GM18517 (cell line): ENCODE measurements around the gene STAG3.
"Not testable (repeated sequence)": the region's sequence is repeated elsewhere in the genome, so short reads cannot be mapped to it uniquely, and the experiment has no call there.

Experiments used
- ATAC-seq: cut with Tn5 transposase; IDR thresholded peaks from one replicate; pipeline ENCODE4 v1.9.1; 2021; ENCODE audit warnings: mild to moderate bottlenecking, moderate library complexity; ENCODE audit not compliant: unreplicated experiment

STAG3 gene, protein sequence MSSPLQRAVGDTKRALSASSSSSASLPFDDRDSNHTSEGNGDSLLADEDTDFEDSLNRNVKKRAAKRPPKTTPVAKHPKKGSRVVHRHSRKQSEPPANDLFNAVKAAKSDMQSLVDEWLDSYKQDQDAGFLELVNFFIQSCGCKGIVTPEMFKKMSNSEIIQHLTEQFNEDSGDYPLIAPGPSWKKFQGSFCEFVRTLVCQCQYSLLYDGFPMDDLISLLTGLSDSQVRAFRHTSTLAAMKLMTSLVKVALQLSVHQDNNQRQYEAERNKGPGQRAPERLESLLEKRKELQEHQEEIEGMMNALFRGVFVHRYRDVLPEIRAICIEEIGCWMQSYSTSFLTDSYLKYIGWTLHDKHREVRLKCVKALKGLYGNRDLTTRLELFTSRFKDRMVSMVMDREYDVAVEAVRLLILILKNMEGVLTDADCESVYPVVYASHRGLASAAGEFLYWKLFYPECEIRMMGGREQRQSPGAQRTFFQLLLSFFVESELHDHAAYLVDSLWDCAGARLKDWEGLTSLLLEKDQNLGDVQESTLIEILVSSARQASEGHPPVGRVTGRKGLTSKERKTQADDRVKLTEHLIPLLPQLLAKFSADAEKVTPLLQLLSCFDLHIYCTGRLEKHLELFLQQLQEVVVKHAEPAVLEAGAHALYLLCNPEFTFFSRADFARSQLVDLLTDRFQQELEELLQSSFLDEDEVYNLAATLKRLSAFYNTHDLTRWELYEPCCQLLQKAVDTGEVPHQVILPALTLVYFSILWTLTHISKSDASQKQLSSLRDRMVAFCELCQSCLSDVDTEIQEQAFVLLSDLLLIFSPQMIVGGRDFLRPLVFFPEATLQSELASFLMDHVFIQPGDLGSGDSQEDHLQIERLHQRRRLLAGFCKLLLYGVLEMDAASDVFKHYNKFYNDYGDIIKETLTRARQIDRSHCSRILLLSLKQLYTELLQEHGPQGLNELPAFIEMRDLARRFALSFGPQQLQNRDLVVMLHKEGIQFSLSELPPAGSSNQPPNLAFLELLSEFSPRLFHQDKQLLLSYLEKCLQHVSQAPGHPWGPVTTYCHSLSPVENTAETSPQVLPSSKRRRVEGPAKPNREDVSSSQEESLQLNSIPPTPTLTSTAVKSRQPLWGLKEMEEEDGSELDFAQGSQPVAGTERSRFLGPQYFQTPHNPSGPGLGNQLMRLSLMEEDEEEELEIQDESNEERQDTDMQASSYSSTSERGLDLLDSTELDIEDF

DNA sequence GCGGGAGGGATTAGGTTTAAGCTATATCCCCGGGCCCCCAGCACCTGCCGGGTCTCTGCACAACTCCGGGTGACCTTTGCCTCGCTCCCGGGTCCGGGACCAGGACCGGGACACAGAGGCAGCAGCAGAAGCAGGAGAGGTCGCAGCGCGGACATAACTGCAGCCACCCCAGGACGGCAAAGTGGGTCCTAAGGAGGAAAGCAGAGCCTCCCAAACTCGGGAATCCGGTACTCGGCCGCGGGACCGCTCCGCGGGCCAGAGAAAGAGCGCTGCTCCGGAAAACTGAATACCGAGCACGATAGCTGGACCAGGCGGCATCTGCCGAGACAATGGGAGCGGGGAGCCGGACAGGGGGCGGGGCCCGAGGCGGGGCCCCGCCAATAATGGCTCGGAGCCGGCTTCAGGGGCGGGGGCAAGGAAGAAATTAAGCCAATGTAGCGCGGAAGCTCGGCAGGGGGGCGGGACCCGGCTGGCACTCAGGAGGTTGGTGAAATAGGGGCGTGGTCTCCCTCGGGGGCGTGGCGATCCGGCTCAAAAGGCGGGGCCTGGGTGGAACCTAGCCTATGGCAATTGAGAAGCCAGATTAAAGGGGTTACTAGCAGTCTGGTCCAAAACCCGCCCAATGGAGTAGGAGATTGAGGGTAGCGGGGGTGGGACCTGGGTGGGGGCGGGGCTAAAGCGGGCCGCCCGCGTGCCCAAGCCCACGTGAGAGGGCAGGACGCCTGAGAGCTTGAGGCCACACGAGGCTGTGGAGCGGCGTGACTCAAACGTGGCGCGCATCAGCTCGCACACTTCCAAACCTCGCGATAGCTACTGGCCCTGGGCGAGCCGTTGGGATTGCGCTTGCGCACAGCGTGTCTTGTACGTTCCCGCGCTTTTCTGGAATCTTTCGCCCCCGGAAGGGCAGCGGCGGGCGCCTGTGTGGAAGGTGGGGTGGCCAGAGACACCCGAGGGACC lies at the start of gene STAG3, which contains the start of gene GPC2:
Gene STAG3 (plus strand): TSS at position 874 of the 957 bp plus-strand sequence. CDS start 2,639 bp downstream, outside the sequence.
Gene GPC2 (minus strand): TSS at position 337 of the 957 bp plus-strand sequence. CDS start 182 bp downstream, at position 155.
- peak; percentile 84 for ATAC-seq

DNA sequence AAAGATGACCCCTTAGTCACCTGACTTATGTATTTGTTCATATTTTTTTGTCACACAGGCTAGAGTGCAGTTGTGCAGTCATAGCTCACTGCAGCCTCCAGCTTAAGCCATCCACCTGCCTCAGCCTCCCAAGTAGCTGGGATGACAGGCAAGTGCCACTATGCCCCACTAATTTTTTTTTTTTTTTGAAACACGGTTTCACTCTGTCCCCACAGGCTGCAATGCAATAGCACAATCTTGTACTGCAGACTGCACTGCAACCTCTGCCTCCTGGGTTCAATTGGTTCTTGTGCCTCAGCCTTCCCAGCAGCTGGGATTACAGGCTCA lies 49.1 kb upstream of the STAG3 start:
- ATAC-seq = no peak

DNA sequence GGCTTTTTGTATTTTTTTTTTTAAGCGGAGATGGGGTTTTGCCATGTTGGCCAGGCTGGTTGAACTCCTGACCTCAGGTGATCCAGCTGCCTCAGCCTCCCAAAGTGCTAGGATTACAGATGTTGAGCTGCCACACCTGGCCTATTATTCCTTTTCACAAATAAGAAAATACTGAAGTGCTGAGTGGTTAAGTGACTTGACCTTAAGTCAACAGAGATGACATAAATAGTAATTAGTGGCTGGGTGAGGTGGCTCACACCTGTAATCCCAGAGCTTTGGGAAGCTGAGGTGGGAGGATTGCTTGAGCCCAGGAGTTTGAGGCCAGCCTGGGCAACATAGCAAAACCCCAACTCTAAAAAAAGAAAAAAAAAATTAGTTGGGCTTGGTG lies 47.5 kb upstream of the STAG3 start:
- not testable (repeated sequence) for ATAC-seq

DNA sequence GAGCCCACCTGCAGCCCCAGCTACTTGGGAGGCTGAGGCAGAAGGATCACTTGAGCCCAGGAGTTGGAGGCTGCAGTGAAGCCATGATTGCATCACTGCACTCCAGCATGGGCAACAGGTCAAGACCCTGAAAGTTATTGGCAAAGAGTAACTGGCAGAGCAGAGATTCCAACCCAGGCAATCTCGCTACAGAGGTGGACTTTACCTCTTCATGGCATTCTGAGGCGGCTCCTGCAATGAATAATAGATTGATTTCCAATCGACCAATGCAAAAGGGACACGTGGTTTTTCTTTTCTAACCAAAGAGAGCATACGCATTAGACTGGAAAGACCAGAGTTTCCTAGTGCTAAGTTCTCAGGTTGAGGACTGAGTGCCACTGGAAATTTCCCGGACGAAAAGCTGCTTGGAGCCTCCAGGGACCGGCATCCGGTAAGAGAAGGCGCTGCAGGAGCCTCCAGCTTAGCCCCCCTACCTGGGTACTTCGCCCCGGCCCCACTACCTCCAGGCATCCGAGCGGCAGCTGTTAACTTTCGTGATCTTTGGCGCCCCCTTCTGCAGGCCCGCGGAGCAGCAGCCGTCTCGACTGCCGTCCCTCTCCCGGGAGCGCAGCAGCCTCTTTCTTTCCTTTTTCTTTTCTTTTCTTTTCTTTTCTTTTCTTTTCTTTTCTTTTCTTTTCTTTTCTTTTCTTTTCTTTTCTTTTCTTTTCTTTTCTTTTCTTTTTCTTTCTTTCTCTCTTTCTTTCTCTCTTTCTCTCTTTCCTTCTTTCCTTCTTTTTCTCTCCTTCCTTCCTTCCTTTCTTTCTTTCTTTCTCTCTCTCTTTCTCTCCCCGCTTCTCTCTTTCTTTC lies 46.9 kb upstream of the STAG3 start:
- no peak for ATAC-seq

DNA sequence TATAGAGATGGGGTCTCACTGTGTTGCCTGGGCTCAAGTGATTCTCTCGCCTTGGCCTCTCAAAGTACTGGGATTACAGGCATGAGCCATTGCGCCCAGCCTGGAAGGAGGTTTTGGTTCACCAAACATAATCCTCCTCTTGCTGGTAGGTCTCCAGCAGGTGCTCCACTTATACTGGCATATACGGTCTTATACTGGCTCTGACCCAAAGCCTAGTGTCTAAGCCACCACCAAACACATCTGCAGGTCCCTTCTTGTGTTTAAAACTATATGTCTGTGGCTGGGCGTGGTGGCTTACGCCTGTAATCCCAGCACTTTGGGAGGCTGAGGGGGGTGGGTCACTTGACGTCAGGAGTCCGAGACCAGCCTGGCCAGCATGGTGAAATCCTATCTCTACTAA lies 45.6 kb upstream of the STAG3 start:
- no peak for ATAC-seq

DNA sequence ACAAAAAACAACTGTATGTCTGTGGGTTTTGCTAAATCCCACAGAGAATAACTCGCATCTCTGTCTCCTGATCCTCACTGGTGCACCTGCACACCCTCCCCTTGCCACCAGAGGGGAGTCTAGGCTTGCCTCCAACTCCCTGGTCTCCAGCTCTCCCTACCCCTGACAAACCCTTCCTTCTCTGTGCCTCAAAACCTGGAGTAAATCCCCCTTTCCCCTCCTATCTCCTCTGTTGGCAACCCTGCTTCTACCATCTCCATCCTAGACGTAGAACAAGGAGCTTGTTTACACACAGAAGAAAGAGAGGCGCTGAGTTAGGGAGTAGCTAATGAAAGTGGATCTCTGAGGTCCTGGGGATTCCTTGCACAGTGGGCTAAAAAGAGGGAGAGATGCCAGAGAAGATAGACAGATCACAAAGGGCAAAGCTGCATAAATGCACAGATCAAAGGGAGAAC lies 45.0 kb upstream of the STAG3 start:
- ATAC-seq = peak; percentile 50

DNA sequence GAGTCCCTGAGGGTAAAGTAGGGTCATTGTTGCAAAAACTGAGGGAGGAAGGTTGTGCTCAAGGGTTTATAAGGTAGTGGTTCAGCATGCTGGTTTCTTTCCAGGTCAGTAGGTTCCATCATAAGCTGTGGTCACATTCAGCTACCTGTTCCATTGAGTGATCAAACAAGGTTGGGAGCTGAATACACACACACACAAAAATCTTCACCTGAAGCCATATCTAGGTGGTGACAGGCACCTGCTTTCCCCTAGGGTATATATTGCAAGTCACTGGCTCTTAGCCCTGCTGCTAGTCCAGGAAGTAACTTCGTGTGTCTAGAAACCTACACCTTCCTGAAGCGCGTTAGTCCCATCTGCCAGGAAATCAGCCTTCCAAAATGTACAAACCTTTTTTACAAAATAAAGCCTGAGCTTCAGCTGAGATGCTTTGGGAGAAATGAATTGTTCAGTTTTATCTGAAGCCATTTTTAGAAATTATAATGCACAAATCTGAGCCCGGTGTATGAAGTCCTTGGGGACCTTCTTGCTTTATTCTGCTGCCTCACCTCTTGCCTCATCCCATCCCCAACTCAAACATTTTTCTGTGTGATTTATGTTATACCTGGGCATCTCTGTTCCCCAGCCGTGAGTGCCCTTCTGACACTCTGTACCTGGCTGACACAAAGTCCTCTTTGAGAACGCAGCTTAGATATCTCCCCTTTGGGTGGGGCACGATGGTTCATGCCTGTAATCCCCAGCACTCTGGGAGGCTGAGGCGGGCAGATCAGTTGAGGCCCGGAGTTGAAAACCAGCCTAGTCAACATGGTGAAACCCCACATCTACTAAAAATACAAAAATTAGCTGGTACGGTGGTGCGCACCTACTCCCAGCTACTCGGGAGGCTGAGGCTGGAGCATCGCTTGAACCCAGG lies 39.6 kb upstream of the STAG3 start:
- ATAC-seq = no peak

DNA sequence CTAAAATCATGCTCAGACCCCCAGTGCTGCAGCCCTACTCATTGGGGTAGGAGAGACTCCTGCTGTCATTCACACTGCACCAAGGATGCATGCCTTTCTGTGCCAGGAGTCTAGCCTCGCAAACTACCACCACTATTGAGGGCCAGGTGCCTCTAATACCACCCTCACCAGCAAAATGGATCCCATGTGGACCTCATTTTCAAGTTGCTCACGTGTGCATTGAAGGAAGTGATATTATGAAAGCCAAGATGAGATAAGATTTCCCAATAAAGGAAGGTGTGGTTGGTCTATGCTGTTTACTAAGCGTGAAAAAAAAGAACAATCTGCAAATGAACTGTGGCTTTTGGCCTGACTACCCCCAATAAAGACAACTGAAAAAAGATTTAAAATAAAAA lies 36.2 kb upstream of the STAG3 start:
- ATAC-seq = no peak

DNA sequence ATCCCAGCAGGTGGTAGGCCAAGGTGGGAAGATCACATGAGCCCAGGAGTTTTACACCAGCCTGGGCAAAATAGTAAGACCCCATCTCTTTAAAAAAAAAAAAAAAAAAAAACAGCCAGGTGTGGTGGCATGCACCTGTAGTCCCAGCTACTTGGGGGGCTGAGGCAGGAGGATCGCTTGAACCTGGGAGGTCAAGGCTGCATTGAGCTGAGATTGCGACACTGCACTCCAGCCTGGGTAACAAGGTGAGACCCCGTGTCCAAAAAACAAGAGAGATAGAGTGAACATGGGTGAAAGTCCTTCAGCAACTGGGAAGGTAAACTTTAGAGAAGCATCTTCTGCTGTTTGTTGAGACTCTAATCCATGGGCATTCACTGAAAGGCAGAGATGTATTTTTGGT lies 35.3 kb upstream of the STAG3 start:
- no peak for ATAC-seq

DNA sequence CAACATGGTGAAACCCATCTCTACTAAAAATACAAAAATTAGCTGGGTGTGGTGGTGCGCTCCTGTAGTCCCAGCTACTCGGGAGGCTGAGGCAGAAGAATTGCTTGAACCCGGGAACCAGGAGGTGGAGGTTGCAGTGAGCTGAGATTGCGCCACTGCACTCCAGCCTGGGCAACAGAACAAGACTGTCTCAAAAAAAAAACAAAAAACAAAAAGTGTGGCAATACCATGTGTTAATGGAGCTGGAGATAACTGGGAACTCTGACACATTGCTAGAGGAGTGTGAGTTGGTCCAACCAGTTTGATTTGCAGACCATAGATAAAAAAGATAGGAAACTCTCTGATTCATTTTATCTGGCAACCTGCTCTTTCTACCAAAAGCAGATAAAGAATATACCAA lies 31.4 kb upstream of the STAG3 start:
- not testable (repeated sequence) for ATAC-seq

DNA sequence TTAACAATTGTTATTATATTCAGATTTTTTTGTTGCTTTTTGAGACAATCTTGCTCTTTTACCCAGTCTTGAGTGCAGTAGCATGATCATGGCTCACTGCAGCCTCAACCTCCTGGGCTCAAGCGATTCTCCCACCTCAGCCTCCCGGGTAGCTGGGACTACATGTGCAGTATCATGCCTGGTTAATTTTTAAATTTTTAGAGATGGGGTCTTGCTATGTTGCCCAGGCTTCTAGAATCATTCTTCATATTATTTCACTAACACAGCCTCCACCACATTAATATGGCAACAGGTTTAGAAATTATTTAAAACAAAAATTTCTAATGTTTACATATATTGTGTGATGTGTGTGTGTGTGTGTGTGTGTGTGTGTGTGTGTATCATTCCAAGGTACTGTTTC lies 30.4 kb upstream of the STAG3 start:
- ATAC-seq = no peak

DNA sequence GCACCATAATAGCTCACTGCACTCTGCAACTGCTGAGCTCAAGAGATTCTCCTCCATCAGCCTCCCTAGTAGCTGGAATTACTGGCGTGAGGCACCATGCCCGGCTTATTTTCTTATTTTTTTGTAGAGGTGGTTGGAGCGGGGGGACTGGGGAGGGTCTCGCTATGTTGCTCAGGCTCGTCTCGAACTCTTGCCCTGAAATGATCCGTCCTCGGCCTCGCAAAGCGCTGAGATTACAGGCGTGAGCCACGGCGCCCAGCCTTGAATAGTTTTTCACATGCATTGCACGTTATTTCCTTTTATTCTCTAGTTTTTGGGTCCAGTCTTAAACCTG lies 29.5 kb upstream of the STAG3 start:
- ATAC-seq = no peak

DNA sequence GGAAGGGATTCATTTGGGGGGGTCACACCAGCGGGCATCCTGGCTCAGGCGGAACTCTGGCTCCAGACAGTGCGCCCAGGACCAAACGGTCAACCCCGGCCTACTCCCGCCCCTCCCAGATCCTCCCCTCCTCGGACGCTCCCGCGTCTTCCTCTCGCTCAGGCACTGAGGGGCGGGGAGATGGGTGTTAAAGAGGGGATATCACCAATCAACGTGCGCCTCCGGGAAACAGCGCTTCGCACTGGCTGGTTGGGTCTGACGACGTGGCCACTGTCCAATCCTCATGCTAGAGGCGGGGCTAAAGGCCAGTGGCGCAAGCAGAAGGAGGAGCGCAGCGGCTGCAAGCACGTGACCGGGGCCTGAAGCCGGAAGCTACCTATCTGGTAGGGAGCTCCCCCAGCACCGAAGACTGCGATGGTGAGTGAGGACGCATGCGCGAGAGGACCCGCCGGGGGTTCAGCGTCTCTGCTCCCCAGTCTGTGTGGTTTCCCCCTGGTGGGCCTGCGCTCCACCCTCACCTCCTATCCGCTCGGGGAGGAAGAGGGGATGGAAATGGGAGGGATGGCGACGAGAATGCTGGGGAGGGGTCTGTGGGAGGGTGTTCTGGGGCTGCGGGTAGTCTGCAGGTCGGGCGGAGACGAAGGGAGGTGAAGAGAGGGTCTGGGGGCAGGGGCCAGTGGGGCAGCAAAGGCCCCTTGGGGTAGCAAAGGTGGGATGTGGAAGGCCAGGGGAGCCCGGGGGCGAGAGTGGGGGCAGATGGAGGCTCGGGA lies 29.0 kb upstream of the STAG3 start, which contains the start of gene LAMTOR4:
Gene LAMTOR4 (plus strand): TSS at position 360 of the 770 bp plus-strand sequence. CDS start 55 bp downstream, at position 415.
- ATAC-seq = peak; percentile 98

DNA sequence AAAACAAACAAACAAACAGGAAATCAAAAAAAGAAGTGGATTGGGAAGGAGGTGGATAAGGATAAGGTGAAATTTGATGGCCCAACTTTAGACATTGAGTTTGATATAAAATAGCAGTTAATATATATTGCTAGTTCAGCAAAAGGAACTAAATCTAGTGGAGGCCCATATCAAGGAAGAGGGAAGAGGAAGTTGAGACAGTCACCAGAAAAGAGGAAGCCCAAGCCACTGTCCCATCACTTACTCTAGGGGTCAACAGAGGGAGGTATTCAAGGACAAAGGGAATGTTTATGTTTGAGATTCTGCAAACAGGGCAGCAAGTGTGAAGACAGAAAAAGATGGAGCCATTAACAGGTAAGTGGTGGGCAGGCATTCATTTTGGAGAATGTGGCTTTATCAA lies 25.3 kb upstream of the STAG3 start:
- no peak for ATAC-seq

DNA sequence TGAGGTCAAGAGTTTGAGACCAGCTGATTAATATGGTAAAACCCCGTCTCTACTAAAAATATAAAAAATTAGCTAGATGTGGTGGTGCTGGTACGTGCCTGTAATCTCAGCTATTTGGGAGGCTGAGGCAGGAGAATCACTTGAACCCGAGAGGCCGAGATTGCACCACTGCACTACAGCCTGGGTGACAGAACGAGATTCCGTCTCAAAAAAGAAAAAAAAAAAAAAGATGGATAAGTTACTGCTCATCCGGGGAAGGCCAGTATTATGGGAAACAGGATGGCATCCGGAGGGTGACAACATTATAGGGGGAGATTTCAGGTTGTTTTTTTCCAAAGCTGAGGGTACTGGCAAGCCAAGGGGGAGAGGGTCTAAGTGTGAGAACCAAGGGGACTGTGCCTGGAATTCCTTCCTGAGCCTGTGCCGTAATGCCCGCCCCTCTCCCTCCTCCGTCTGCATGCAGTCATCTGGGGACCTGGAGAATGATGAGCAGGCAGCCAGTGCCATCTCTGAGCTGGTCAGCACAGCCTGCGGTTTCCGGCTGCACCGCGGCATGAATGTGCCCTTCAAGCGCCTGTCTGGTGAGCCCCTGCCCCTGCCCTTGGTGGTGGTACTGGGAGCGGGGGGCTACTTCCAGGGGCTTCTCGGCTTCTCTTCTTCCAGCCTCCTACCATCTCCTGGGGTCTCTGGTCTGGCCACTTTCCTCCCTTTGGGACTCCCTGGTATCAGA lies 24.6 kb upstream of the STAG3 start:
- no peak for ATAC-seq

DNA sequence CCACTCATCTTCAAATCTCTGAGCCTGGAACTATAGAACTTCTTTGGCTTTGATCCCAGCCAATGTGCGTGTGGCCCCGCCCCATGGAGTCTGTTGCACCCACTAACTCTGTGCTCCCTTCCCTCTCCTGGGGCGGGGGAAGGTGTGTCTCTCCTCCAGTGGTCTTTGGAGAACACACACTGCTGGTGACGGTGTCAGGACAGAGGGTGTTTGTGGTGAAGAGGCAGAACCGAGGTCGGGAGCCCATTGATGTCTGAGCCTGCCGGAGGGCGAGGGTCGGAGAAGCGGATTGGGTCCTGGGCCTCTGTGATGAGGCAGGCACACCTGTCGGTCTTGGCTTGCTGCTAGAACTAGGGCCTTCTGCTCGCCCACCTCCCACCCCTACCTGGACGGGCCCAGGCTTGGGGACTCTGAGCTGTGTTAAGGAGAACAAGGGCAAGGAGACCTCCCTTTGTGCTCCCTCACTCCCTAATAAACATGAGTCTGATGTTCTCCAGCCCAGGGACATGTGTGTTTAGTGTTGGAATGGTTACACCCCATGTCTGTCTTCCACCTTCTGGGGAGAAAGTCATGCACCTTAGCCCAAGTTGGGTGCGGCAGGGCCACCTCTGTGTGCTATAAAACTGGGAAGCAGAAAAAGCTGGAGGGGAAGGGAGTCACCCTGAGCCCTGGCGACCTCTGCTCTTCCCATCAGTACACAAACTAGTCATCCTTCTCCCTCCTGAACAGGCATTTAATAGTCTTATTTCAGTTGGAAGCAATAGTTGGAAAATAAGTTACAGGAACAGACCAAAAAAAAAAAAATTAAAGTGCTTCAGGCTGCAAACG lies 23.8 kb upstream of the STAG3 start:
- no peak for ATAC-seq
